Right atrium auricular region (tissue), 2 donors: ENCODE measurements around the gene BECN2. TPM values are rescaled to one million over a fixed set of nuclear protein-coding genes. Genes with fewer than 3 reads are reported as not detected.

Experiments
- DNase-seq: peaks from one replicate; pipeline ENCODE4 v3.0.0-alpha.2; 2019; ENCODE audit warnings: low spot score
- H3K27ac ChIP-seq, 2 donors: fragments of 200-600 bp; sonication (generic); 1 replicate in 1 of 2; 2 replicates in 1 of 2; pipeline ENCODE4 v1.5.1; 2016 to 2019
- H3K27me3 ChIP-seq, 2 donors: fragments of 200-600 bp; sonication (generic); one replicate each; pipeline versions ENCODE4 v1.5.1 to v1.6.0; 2017 to 2019
- H3K36me3 ChIP-seq: fragments of 200-600 bp; sonication (generic); one replicate; pipeline ENCODE4 v1.5.1; 2016
- H3K4me1 ChIP-seq, 2 donors: fragments of 200-600 bp; sonication (generic); one replicate each; pipeline versions ENCODE4 v1.5.1 to v1.6.0; 2017 to 2019
- H3K4me3 ChIP-seq, 2 donors: fragments of 200-600 bp; sonication (generic); 1 replicate in 1 of 2; 2 replicates in 1 of 2; pipeline ENCODE4 v1.5.1; 2017 to 2019; ENCODE audit warnings: mild to moderate bottlenecking in 1 of 2, moderate library complexity in 1 of 2
- H3K9me3 ChIP-seq, 2 donors: fragments of 200-600 bp; sonication (generic); one replicate each; pipeline ENCODE4 v1.5.1; 2019
- total RNA-seq, 2 donors: library from RNA; depleted of rRNA; stranded (reverse); fragments of >200 nt; gene quantifications; one replicate each; pipeline ENCODE4 v1.1.0, GENCODE V29; 2016
- TF ChIP-seq, protein P1 (sequence below), 2 donors: fragments of 200-600 bp; sonication (generic); IDR thresholded peaks; one replicate each; pipeline ENCODE4 v1.5.1; 2019; ENCODE audit warnings: antibody characterized with exemption in 2 of 2

The BECN2 gene
- total RNA-seq, 2 donors from 2014 or later: not detected

DNA sequence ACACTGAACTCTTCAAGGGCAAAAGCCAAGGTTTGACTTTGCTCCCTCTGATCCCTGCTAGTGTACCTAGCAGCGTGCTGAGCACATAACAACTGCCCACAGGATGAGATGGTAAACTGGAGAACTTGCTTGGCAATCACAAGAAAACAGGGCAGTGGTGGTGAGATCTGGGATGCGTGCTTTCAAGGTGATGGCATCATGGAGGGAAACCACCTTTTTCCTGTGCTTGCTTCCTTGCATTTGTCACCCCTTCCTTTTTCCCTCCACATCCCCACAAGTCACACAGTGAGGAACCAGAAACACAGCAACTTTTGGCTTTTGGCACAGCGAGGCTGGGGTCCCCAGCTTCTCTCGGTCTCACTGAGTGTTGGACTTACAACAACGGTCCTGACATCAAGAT, 31.4 kb upstream of the BECN2 start:
- no peaks in the 10 kb centered on the region for H3K27me3 ChIP-seq
- H3K9me3 ChIP-seq: no peaks in the 10 kb centered on the region
- H3K4me1 ChIP-seq: no peaks in the 10 kb centered on the region
- TF ChIP-seq, protein P1, sequence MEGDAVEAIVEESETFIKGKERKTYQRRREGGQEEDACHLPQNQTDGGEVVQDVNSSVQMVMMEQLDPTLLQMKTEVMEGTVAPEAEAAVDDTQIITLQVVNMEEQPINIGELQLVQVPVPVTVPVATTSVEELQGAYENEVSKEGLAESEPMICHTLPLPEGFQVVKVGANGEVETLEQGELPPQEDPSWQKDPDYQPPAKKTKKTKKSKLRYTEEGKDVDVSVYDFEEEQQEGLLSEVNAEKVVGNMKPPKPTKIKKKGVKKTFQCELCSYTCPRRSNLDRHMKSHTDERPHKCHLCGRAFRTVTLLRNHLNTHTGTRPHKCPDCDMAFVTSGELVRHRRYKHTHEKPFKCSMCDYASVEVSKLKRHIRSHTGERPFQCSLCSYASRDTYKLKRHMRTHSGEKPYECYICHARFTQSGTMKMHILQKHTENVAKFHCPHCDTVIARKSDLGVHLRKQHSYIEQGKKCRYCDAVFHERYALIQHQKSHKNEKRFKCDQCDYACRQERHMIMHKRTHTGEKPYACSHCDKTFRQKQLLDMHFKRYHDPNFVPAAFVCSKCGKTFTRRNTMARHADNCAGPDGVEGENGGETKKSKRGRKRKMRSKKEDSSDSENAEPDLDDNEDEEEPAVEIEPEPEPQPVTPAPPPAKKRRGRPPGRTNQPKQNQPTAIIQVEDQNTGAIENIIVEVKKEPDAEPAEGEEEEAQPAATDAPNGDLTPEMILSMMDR (IDR thresholded peaks at IDR 0.05): no peak
- no peaks in the 10 kb centered on the region for H3K36me3 ChIP-seq
- no peak overlapping the region for H3K4me3 ChIP-seq
- H3K27ac ChIP-seq: no peak overlapping the region
- no peak for DNase-seq

DNA sequence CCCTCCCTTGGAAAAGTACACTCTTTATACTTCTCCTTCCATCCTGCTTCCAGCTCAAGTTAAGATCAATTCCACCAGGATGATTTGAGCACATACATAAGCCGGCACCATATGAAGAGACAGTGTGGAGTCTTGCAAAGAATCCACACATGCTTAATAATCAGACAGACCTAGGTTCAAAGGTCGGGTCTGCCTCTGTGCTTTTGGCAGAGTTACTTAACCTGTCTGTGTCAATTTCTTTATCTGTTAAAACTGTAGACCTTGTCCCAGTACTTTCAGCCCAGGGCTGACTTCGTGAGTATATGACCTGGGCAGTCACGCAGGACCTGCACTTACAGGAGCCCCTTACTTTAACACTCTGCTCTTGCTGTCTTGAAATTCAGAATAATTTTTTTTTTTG, 30.2 kb upstream of the BECN2 start:
- no peaks in the 10 kb centered on the region for H3K36me3 ChIP-seq
- H3K27me3 ChIP-seq: no peaks in the 10 kb centered on the region
- DNase-seq: no peak
- H3K9me3 ChIP-seq: no peaks in the 10 kb centered on the region
- no peaks in the 10 kb centered on the region for H3K4me1 ChIP-seq
- no peak overlapping the region for H3K4me3 ChIP-seq
- no peak overlapping the region for H3K27ac ChIP-seq
- TF ChIP-seq, protein P1 (IDR thresholded peaks at IDR 0.05): no peak

DNA sequence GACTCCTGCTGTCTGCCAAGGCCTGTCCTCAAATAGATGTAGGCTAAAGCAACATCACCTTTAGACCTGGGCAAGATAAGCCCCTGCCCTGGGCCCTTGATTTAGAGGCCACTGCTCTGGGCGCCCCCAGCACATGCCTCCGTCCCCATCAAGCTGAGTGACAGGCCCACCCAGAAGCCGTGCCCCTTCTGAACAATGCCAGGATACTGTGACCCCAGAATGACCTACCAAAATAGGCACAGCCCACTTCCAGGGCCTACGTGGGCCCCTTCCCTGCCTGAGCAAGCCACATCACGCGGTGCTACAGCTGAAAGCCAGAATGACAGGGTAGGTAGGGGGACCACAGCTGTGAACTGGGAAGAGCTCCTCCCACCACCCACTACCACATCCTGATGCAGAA, 24.7 kb upstream of the BECN2 start:
- Histone ChIP-seq H3K9me3 (no peaks in the 10 kb centered on the region), H3K27ac (no peak overlapping the region), H3K36me3 (no peaks in the 10 kb centered on the region), H3K4me1 (no peaks in the 10 kb centered on the region), H3K4me3 (no peak overlapping the region), H3K27me3 (no peaks in the 10 kb centered on the region)
- TF ChIP-seq, protein P1 (IDR thresholded peaks at IDR 0.05): no peak
- DNase-seq: no peak

DNA sequence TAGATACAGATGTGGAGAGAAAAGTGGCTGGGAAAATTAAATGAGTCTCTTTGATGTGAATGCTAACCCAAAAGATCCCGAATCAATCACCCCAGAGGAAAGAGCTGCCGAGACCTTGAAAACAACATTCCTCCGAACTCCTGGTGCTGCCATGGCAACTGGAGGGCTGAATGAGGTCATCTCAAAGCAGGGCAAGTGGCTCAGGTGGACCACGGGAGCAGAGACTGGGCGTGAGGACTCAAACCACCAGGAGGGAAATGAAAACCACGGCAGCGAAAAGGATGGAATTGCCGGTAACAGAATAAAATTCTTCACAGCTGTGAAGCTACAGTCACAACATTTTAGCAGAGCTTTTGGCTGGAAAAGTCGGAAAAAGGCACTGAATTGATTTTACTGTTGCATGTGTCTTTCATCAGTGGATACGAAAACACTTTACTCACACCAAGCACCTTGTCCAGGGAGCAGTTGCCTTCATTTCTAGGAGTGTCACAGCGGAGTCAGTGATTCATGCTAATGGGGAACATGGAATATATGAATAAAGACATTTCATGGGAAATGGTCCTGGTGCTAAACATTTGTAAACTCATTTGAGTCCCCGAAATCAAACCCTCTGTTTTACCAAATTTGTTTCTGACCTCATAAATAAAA, 23.2 kb upstream of the BECN2 start:
- Histone ChIP-seq H3K36me3 (no peaks in the 10 kb centered on the region), H3K4me3 (no peak overlapping the region), H3K27me3 (no peaks in the 10 kb centered on the region), H3K4me1 (no peaks in the 10 kb centered on the region), H3K27ac (no peak overlapping the region), H3K9me3 (no peaks in the 10 kb centered on the region)
- TF ChIP-seq, protein P1 (IDR thresholded peaks at IDR 0.05): no peak
- DNase-seq: no peak

DNA sequence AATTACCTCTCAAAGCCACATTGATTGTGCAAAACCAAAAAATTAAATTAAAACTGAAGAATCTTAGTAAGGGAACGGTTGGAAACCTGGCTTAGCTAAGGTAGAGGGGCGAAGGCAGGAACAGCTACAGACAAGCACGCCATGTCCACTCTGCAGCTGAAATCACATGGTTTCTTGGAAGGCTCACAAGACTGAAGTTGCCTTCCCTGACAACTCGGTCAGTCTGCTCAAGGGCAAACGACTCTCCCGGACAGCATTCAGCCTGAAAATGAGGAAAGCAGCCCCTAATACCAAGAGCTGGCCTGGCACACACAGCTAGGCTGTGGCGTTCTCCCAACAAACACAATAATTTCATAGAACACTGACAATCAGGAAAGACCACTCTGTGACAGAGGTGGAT, 22.7 kb upstream of the BECN2 start:
- no peaks in the 10 kb centered on the region for H3K9me3 ChIP-seq
- H3K4me1 ChIP-seq: no peaks in the 10 kb centered on the region
- H3K36me3 ChIP-seq: no peaks in the 10 kb centered on the region
- DNase-seq: no peak
- no peaks in the 10 kb centered on the region for H3K27me3 ChIP-seq
- TF ChIP-seq, protein P1 (IDR thresholded peaks at IDR 0.05): no peak
- no peak overlapping the region for H3K4me3 ChIP-seq
- H3K27ac ChIP-seq: no peak overlapping the region

DNA sequence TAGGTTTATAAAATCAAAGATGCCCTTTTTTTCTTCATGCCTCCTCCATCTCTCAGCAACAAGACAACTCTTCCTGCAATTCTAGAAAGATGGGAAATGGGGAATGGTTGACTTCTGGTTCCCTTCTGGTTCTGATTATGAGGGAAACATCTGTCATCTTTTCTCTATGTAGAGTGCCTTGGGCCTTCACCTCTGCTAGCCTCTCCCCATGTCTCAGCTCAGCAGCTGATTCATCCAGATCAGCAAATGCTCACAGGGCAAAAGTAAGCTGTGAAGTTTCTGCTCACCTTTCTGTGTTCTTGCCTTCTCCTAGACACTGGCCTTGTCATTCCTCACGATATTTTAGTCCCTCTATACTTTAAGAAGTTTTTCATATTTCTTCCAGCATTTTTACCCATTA, 17.8 kb upstream of the BECN2 start:
- DNase-seq: no peak
- H3K4me3 ChIP-seq: no peak overlapping the region
- TF ChIP-seq, protein P1 (IDR thresholded peaks at IDR 0.05): no peak
- H3K36me3 ChIP-seq: no peaks in the 10 kb centered on the region
- H3K4me1 ChIP-seq: no peaks in the 10 kb centered on the region
- H3K9me3 ChIP-seq: no peaks in the 10 kb centered on the region
- no peak overlapping the region for H3K27ac ChIP-seq
- H3K27me3 ChIP-seq: no peaks in the 10 kb centered on the region
